Stimulated activated memory B cell treated with anti-CD40 and anti-IgM and Interleukin-4, amounts not matched to agents 10 μg/mL and 1 μg/mL and 100 μg/mL, for 72 hours (primary cell): ENCODE results near the gene HNRNPH2.
A peak's percentile ranks its signal among the peaks of the same experiment; 100 is the strongest.

Source experiments
- ATAC-seq: fragments of 150-1000 bp; cut with Tn5 transposase; 2 replicates; pipeline ENCODE4 v1.10.0; 2021
- H3K27ac Mint-ChIP-seq: one replicate; pipeline ENCODE4 v1.8.0; 2022; ENCODE audit warnings: mild to moderate bottlenecking, mixed read lengths
- H3K27me3 Mint-ChIP-seq: one replicate; pipeline ENCODE4 v1.8.0; 2022; ENCODE audit warnings: mixed read lengths
- H3K36me3 Mint-ChIP-seq: one replicate; pipeline ENCODE4 v1.8.0; 2022; ENCODE audit warnings: mixed read lengths
- H3K4me1 Mint-ChIP-seq: one replicate; pipeline ENCODE4 v1.8.0; 2022; ENCODE audit warnings: mixed read lengths
- H3K4me3 Mint-ChIP-seq: one replicate; pipeline ENCODE4 v1.8.0; 2022; ENCODE audit warnings: mild to moderate bottlenecking, moderate library complexity, mixed read lengths
- H3K9me3 Mint-ChIP-seq: one replicate; pipeline ENCODE4 v1.8.0; 2022; ENCODE audit warnings: mixed read lengths

HNRNPH2 gene

GRCh38 chrX:101415180-101416145 is 7.4 kb downstream of the HNRNPH2 start:
- Mint-ChIP-seq H3K36me3 (peaks cover 19% of the 10 kb centered on the region), H3K9me3 (no peaks in the 10 kb centered on the region), H3K27me3 (no peaks in the 10 kb centered on the region), H3K4me3 (peak overlapping the region; percentile 41), H3K27ac (peak overlapping the region; percentile 82), H3K4me1 (peaks cover 51% of the 10 kb centered on the region)
- ATAC-seq = peak; percentile 73

GRCh38 chrX:101416691-101417090 is 8.7 kb downstream of the HNRNPH2 start:
- no peaks in the 10 kb centered on the region for H3K27me3 Mint-ChIP-seq
- no peak for ATAC-seq

GRCh38 chrX:101417190-101417589 is 9.2 kb downstream of the HNRNPH2 start:
- peaks cover 41% of the 10 kb centered on the region for H3K4me1 Mint-ChIP-seq
- no peaks in the 10 kb centered on the region for H3K9me3 Mint-ChIP-seq
- H3K27me3 Mint-ChIP-seq = no peaks in the 10 kb centered on the region
- peak overlapping the region; percentile 99 for H3K4me3 Mint-ChIP-seq
- peak overlapping the region; percentile 100 for H3K27ac Mint-ChIP-seq
- peaks cover 21% of the 10 kb centered on the region for H3K36me3 Mint-ChIP-seq
- ATAC-seq = no peak

More at GRCh38 chrX:101416691-101417090, 8.7 kb downstream of the HNRNPH2 start:
- Mint-ChIP-seq H3K27ac (no peak overlapping the region), H3K36me3 (peaks cover 26% of the 10 kb centered on the region), H3K4me3 (no peak overlapping the region), H3K9me3 (no peaks in the 10 kb centered on the region), H3K4me1 (peaks cover 46% of the 10 kb centered on the region)

GRCh38 chrX:101417981-101418841 is 10.2 kb downstream of the HNRNPH2 start:
- H3K4me1 Mint-ChIP-seq = peaks cover 31% of the 10 kb centered on the region
- peak overlapping the region; percentile 99 for H3K4me3 Mint-ChIP-seq
- no peaks in the 10 kb centered on the region for H3K27me3 Mint-ChIP-seq
- H3K27ac Mint-ChIP-seq = peak overlapping the region; percentile 100
- H3K36me3 Mint-ChIP-seq = peaks cover 11% of the 10 kb centered on the region
- ATAC-seq = peak; percentile 74
- H3K9me3 Mint-ChIP-seq = no peaks in the 10 kb centered on the region

DNA sequence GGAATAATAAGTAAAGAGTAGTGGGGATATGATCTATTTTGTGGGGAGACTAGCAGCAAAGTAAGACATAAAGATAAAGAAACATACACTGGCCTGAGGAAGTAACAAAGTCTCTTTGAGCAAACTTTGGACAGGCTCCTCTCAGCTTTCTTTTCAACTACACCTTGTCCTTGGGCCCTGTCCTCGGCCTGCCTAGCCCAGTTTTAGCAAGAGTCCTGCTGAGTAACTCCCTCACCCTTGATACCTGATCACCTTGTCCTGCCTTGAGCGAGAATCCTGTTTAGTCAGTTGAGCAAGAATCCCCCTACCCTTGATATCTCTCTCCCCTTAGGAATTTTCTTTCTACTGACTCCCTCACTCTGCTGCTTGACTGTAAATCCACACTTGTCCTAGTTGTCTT is 11.5 kb downstream of the HNRNPH2 start:
- Mint-ChIP-seq H3K27ac (peak overlapping the region; percentile 100), H3K4me3 (peak overlapping the region; percentile 45), H3K36me3 (peaks cover 11% of the 10 kb centered on the region)

DNA sequence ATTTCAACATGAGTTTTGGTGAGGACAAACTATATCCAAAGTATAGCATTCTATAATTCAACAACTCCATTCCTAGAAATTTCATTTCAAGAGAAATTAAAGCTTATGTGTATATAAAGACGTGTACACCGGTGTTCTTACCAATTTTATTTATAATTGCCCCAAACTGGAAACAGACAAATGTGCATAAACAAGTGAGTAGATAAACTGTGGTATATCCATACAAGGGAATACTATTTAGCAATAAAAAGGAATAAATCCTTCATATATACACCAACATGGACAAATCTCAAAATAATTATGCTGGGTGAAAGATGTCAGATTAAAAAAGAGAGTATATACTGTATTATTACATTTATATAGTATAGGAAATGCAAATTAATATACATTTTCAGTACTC is 19.9 kb downstream of the HNRNPH2 start:
- Mint-ChIP-seq H3K27me3 (no peaks in the 10 kb centered on the region), H3K36me3 (peaks cover 40% of the 10 kb centered on the region), H3K4me3 (no peak overlapping the region), H3K27ac (no peak overlapping the region), H3K9me3 (no peaks in the 10 kb centered on the region), H3K4me1 (no peaks in the 10 kb centered on the region)
- ATAC-seq = no peak

More for the DNA sequence above, 11.5 kb downstream of the HNRNPH2 start:
- no peaks in the 10 kb centered on the region for H3K9me3 Mint-ChIP-seq
- peaks cover 28% of the 10 kb centered on the region for H3K4me1 Mint-ChIP-seq
- ATAC-seq = no peak
- H3K27me3 Mint-ChIP-seq = no peaks in the 10 kb centered on the region

- H3K4me3 Mint-ChIP-seq = no peak overlapping the region
- H3K36me3 Mint-ChIP-seq = peaks cover 36% of the 10 kb centered on the region
- H3K4me1 Mint-ChIP-seq = no peaks in the 10 kb centered on the region
Measured at GRCh38 chrX:101429934-101430333, 21.9 kb downstream of the HNRNPH2 start.

GRCh38 chrX:101430457-101431078 is 22.5 kb downstream of the HNRNPH2 start:
- no peak overlapping the region for H3K4me3 Mint-ChIP-seq
- H3K9me3 Mint-ChIP-seq = no peaks in the 10 kb centered on the region
- H3K27me3 Mint-ChIP-seq = no peaks in the 10 kb centered on the region
- ATAC-seq = peak; percentile 59
- H3K36me3 Mint-ChIP-seq = peaks cover 31% of the 10 kb centered on the region
- peak overlapping the region; percentile 54 for H3K27ac Mint-ChIP-seq
- H3K4me1 Mint-ChIP-seq = no peaks in the 10 kb centered on the region

More at GRCh38 chrX:101429934-101430333, 21.9 kb downstream of the HNRNPH2 start:
- Mint-ChIP-seq H3K9me3 (no peaks in the 10 kb centered on the region), H3K27me3 (no peaks in the 10 kb centered on the region), H3K27ac (peak overlapping the region; percentile 54)
- ATAC-seq = no peak

DNA sequence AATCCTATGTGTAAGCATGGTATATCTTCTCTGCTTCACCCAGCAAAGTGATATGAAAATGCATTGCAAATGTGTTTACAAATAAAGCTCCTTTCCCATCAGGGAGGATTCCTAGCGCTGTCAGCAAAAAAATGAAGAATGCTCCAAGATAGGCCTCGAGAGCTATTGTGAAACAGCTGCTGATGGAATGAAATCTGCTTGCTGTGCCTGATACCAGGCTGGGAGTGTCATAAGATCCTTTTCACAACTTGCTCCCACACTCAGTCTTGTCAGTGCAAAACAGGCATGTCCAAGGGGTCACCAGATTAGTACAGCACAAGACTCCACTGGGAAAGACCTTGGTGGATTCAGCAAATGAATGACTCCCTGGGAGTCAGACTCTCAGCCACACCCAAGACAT is 34.1 kb downstream of the HNRNPH2 start:
- no peak for ATAC-seq
- Mint-ChIP-seq H3K36me3 (peaks cover 48% of the 10 kb centered on the region), H3K4me3 (no peak overlapping the region), H3K4me1 (no peaks in the 10 kb centered on the region), H3K27me3 (no peaks in the 10 kb centered on the region), H3K9me3 (no peaks in the 10 kb centered on the region), H3K27ac (no peak overlapping the region)

DNA sequence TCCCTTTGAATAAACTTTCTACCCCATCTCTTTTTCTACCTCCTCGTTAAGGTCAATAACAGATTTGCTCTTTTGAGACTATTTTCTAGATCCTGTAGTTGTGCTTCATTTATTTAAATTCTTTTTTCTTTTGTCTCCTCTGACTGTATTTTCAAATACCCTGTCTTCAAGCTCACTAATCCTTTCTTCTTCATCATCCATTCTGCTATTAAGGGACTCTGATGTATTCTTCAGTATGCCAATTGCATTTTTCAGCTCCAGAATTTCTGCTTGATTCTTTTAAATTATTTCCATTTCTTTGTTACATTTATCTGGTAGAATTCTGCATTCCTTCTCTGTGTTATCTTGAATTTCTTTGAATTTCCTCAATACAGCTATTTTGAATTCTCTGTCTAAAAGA is 41.3 kb downstream of the HNRNPH2 start:
- Mint-ChIP-seq H3K4me3 (no peak overlapping the region), H3K27me3 (no peaks in the 10 kb centered on the region)

GRCh38 chrX:101450085-101450484 is 42.1 kb downstream of the HNRNPH2 start:
- H3K4me3 Mint-ChIP-seq = no peak overlapping the region
- peaks cover 35% of the 10 kb centered on the region for H3K36me3 Mint-ChIP-seq
- no peak for ATAC-seq
- H3K9me3 Mint-ChIP-seq = peaks cover 5% of the 10 kb centered on the region
- no peaks in the 10 kb centered on the region for H3K27me3 Mint-ChIP-seq
- no peak overlapping the region for H3K27ac Mint-ChIP-seq
- no peaks in the 10 kb centered on the region for H3K4me1 Mint-ChIP-seq

More for the DNA sequence above, 41.3 kb downstream of the HNRNPH2 start:
- no peak overlapping the region for H3K27ac Mint-ChIP-seq
- peaks cover 5% of the 10 kb centered on the region for H3K9me3 Mint-ChIP-seq
- peaks cover 39% of the 10 kb centered on the region for H3K36me3 Mint-ChIP-seq
- H3K4me1 Mint-ChIP-seq = no peaks in the 10 kb centered on the region
- no peak for ATAC-seq

DNA sequence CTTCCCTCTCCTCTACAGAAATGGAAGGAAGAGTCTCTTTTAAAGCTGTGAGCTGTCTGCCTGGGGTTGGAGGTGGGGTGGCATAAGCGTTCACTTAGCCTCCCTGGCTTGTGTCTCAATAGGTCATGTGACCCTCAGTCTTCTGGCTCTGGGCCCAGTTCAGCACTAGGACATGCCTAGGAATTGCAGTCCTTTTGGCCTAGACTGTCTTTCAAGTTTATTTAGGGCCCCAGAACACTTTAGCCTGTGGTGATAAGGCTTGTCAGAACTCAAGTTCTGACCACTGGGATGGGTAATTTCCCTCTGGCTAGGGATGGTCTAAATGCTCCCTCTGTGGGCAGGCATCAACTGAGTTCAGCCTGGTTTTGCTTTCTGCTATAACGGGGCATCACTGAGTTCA is 42.9 kb downstream of the HNRNPH2 start:
- Mint-ChIP-seq H3K4me1 (no peaks in the 10 kb centered on the region), H3K4me3 (no peak overlapping the region), H3K27ac (no peak overlapping the region), H3K9me3 (peaks cover 5% of the 10 kb centered on the region), H3K27me3 (no peaks in the 10 kb centered on the region), H3K36me3 (peaks cover 35% of the 10 kb centered on the region)
- no peak for ATAC-seq

GRCh38 chrX:101452056-101452455 is 44.0 kb downstream of the HNRNPH2 start:
- Mint-ChIP-seq H3K9me3 (peaks cover 5% of the 10 kb centered on the region), H3K27me3 (no peaks in the 10 kb centered on the region), H3K4me1 (no peaks in the 10 kb centered on the region), H3K36me3 (peaks cover 33% of the 10 kb centered on the region), H3K4me3 (no peak overlapping the region), H3K27ac (no peak overlapping the region)
- ATAC-seq = no peak

GRCh38 chrX:101460669-101461068 is 52.6 kb downstream of the HNRNPH2 start:
- no peak overlapping the region for H3K27ac Mint-ChIP-seq
- H3K4me1 Mint-ChIP-seq = no peaks in the 10 kb centered on the region
- no peak overlapping the region for H3K4me3 Mint-ChIP-seq
- peaks cover 12% of the 10 kb centered on the region for H3K36me3 Mint-ChIP-seq
- no peaks in the 10 kb centered on the region for H3K9me3 Mint-ChIP-seq
- H3K27me3 Mint-ChIP-seq = no peaks in the 10 kb centered on the region
- ATAC-seq = no peak

GRCh38 chrX:101462892-101463291 is 54.9 kb downstream of the HNRNPH2 start:
- Mint-ChIP-seq H3K4me3 (no peak overlapping the region), H3K36me3 (peaks cover 17% of the 10 kb centered on the region), H3K27me3 (no peaks in the 10 kb centered on the region), H3K9me3 (no peaks in the 10 kb centered on the region), H3K4me1 (no peaks in the 10 kb centered on the region), H3K27ac (no peak overlapping the region)
- ATAC-seq = no peak
